GM18909 (cell line): ENCODE data around the gene ASF1B.

Experiments
- ATAC-seq: cut with Tn5 transposase; IDR thresholded peaks from one replicate; pipeline ENCODE4 v1.9.1; 2021; ENCODE audit warnings: mild to moderate bottlenecking; ENCODE audit not compliant: unreplicated experiment, poor library complexity

The ASF1B gene

DNA sequence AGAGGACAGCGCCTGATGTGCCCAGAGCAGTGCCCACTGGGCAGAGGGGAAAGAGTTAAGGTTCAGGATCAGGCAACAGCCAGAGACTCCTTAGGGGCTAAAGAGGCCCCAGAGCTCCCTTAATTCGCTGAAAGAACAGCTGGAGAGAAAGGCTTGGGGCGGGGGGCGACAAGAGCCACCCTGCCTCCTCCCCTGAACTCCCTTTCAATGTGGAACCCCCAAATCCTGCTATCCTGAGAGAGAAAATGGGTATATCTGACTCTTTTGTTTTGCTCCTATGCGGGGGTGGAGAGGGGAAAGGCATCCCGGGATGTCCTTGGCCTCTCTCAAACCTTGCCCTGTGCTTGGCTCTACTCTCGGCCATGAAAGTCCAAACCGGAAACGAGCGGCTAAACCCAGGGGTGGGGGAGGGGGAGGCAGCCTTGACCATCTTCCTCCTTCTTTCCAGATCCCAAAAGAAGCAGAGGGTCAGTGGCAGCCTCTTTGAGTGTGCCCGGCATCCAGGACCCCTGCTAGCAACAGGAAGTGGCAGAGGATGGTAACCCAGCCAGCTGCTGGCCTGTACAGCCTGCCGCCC, 23.5 kb downstream of the ASF1B start:
- no peak for ATAC-seq

DNA sequence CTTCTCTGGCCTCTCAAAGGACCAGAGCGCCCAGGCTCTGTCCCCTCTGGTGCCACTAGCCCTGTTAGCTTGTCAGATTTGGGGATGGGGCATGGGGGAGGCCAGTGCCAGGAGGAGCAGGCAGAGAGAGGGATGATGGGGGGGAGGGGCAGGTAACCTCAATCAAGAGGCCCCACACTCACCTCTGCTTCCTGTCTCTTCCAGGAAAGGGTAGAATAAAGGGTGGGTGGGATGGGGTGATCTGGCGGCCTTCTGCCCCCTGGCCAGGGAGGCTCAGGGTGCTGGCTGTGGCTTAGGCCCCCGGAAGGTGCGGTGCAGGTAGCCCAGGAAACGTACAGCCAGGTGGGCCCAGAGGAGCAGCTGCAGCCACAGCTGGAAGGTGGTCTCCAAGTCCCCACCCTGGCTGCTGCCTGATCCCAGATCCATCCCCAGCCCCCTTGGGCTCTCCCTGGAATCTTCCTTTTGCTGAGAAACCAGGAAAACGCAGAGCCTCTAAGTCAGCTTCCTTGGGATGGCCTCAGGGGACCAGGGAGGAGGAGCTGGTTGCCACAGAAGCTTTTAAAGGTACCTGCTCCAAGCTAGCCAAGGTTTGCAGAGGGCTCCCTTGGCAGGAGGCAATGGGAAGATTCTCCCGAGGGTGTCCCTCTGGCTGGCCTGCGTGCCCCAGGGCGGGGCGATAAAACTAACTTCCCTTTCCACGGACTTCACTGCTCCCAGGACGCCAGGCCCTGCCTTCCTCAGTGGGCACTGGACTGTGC, 24.2 kb downstream of the ASF1B start:
- no peak for ATAC-seq

DNA sequence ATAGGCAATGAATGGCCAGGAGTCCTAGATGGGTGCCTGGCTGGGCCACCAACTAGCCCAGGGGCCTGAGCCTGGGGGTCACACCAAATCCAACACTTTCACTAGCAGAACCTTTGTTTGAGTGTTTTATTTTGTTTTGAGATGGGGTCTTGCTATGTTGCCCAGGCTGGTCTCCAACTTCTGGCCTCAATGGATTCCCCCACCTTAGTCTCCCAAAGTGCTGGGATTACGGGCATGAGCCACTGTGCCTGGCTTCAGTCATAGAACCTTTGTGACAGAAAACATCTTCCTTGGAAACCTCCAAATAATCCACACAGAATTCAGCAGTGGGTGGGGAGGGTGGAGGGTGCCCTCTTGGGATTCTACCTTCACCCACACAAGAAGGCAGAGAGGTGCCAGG, 24.9 kb downstream of the ASF1B start:
- ATAC-seq: no peak

DNA sequence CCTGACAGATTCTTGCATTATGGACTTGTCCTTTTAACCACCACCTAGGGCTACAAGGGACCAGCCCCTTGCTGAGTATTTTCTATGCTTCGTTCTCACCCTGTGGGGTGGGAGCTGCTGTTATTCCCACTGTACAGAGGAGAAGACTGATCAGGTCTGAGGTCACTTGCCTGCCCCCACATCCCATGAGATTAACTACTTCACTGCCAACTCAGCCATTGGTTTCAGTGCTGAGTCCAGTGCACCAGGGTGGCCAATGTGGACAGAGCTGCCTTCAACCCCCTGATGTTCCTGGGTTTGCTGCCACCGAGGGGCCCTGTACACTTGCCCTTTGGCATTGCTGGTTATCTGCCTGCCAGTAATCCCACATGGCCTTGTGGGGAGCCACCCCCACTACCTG, 25.7 kb downstream of the ASF1B start:
- no peak for ATAC-seq

DNA sequence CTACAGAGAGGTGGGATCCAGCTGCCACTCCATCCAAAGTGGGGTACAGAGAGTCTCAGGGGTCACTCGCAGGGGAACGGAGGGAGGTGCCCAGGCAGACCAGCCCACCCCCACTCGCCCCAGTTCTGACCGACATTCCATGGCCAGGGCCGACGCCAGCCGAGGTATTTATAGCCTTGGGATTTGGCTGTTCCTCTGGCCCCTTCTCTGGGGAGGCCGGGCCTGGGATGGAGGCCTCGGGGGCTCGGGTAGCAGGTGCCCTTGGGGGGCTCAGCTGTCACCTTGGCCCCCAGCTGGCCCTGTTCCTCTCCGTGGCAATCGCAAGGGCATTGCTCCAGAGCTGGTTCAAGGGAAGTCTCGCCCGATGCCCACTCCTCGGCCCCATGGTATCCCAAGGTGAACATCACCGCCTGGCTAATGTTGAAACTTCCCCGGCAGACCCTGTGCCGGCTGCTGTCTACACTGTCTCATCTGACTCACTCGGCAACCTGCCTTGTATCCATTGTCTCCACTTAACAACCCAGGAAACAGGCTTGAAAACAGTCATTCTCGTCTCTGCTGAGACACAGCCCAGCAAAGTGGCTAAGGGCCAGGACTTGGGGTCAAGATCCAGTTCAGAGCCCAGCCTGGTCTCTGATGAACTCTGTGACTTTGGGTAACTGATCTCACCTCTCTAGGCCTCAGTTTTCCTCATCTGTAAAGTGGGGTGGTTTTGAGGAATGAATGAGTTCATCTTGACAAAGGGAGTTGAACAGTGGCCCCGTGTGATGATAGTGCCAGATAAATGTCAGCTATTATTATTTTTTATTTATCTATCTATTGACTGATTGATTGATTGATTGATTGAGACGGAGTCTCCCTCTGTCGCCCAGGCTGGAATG, 28.6 kb downstream of the ASF1B start:
- ATAC-seq: no peak

DNA sequence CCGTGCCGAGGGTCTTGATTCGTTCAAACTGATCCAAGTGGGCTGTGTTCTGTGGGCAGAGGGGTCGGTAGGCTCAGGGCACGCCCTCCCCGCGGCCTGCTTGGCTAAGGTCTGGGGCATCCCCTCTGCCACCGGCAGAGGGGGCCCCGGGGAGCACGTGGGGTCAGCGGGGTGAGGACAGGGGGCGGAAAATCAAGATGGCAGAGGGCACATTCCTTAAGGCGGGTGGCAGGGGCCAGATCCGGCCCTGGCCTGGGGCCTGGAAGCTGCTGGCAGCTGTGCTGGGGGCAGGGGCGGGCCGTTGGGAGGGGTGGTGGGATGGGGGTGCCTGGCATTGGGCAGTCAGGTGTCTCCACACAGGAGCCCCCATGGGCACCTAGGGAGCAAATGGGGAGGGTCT, 29.5 kb downstream of the ASF1B start:
- ATAC-seq: no peak

DNA sequence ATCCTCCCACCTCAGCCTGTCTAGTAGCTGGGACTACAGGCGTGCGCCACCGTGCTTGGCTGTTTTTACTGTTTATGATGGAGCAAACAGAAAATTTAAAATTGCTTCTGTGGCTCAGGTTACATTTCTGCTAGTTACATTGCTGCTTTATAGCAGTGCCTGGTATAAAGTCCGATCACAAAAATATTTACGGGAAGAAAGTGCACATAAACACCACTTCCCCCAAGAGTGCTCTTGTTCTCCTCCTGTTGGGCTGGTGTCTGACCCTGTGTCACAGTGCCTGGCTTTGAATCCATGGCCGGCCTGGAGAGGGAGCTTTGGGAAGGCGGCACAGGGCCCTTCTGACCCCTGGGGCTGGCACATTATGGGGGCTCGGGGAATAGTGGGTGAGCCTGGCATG, 30.7 kb downstream of the ASF1B start:
- no peak for ATAC-seq

DNA sequence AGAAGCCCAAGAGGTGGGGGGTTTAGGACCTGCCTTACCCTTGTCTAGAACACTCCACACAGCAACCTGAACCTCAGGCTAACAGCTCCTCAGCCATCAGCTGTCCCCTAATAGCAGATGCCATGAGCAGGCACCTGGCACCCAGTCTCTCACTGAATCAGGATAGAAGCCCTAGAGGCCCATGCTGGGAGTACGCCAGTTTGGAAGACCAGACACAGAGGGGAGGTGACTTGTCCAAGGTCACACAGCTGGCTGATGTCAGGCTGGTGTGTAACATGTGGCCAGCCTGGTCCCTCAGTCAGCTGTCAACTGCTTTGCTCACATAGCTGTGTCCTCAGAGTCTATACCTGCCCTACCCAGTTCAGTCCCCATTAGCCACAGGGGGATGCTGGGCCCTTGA, 33.1 kb downstream of the ASF1B start:
- ATAC-seq: no peak

DNA sequence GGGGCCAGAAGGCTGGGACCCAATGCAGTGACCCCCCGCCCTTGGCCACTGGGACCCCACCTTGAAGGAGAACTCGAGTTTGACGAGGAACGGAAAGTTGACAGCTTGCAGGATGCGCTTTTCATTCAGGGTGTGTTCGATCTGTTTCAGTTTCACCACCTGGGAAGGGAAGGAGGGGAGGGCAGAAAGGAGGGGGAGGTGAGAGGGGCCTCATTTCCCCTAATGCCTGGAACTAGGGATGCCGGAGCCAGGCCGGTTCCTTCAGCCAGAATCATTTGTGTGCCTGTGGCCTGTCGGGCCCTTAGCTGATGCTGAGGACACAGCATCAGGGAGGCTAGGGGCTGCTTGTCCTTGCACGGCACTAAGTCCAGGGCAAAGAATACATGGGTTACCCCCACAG, 33.6 kb downstream of the ASF1B start:
- no peak for ATAC-seq

DNA sequence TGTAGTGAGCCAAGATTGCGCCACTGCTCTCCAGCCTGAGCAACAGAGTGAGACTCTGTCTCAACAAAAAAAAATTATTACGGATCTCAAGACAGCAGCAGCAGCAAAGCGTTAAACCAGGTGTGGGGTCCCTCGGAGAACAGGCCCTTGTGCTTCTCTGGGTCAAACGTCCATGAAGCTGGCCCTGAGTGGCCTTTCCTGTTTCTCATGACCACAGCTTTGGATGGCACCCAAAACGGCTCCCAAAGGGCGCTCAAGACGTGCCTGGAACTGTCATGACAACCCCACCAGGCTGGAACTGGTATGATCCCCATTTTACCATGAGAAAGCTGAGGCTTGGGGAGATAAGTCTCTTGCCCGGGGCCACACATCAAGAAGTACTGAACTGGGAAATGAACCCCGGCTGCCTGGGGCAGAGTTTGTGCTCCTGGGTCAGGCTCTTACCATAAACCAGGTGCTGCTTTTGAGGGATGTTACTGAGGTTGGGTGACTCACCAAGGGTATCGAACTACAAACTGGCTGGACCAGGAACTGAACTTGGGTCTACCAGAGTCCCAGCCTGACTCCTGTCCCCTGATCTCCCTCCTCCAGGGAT, 34.2 kb downstream of the ASF1B start:
- no peak for ATAC-seq

DNA sequence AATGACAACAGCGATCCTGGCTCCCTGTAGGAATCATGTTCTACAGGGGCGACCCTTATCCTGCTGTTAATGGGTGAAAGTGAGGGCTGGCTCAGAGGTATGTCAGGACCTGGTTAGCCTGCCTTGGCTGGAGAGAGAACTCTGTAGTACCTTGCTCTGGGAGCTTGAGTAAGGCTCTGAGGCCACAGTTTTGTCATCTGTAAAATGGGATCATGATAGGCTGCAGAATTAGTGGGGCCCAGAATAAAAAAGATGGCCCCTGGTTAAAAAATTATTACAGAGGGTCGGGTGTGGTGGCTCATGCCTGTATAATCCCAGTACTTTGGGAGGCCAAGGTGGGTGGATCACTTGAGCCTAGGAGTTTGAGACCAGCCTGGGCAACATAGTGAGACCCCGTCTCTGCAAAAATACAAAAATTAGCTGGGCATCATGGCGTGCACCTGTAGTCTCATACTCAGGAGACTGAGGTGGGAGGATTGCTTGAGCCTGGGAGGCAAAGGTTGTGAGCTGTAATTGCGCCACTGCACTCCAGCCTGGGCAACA, 35.3 kb downstream of the ASF1B start:
- ATAC-seq: no peak

DNA sequence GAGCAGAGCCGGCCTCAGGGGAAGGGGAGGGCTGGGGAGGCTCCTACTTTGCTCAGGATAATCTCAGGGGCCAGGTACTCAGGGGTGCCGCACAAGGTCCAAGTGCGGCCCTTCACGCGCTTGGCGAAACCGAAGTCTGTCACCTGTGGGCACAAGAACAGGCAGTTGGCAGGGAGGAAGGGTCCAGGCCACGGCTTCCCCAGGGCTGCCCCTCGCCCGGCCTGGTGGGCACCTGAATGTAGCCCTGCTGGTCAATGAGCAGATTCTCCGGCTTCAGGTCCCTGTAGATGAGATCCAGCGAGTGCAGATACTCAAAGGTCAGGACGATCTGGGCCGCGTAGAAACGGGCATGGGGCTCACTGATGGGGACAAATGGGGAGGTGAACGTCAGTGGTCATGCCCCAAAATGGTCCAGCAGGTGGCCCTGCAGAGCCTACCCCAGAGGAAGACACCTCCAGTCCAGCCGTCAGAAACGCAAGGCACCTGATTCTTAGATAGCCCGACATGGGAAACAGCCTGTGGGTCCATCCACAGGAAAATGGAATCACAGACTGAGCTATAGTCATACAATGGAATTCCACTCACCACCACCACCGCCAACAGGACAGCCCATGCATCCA, 38.7 kb downstream of the ASF1B start:
- no peak for ATAC-seq

DNA sequence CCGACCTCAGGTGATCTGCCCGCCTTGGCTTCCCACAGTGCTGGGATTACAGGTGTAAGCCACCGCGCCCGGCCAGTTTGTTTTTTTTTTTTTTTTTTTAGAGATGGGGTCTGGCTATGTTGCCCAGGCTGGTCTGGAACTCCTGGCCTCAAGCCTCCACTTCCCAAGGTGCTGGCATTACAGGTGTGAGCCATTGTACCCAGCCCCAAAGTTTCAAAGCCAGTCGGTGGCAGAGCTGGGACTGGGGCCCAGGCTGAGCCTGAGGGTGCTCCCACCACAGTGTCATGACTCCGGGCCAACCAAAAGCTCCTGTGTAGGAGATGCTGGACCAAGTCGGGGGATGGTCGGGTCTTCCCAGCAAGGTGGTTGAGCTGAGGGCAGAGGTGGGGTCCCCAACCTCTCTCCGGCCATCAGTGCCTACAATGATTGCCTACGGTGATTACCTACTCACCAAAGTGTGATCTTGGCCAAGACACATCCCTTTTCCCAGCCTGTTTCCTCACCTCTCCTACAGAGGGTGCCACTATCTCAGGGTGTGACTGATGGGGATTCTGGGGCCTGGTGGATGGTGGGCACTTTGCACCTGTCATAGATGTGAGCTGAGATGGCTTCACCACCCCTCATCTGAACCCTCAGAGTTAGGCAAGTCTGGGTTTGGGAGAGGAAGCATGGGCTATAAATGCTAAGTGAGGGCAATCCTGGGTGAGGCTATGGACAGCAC, 40.0 kb downstream of the ASF1B start:
- no peak for ATAC-seq

DNA sequence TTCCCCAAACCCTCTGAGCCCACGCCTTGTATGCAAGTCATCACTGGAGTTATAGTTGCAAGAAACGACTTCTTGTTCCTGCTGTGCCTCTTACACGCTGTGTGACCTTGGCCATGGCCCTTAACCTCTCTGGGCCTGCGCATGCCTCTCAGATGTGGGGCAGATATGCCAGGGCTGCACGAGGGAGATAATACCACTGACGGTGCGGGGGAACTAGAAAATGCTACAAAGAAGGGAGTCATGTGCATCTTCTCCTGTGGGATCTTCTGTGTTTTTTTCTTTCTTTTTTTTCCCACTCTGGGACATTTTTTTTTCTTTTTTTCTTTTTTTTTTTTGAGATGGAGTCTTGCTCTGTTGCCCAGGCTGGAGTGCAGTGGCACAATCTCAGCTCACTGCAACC, 41.5 kb downstream of the ASF1B start:
- no peak for ATAC-seq

DNA sequence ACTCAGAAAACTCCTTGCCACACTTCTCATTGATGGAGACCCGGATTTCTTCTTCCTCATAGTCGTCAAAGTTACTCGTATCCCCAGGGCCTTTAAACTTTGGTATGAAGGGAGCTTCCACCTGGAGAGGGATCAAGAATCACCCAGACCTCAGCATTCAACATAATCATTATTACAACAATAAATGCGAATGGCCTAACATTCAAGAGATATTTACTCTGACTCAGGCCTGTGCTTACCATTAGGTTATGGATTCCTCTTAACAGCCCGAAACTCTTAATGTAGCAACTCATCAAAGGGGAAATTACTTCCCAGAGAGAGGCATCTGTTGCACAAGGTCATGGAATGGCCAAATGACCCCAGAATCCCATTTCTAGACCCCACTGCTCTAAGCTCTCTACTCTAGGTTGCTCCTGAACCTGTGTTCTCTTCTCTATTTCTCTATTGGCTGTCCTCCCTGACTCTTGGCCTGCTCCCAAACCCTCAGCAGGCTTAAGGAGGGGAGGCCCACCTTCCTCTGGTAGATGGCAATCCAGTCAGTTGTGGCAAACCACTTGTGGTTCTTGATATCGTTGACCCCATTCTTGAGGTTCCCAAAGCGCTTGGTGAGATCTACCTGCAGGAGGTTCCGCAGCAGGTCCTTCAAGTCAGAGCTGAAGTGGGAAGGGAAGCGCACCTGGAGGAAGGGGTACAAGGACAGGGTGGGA, 43.1 kb downstream of the ASF1B start:
- ATAC-seq: no peak

DNA sequence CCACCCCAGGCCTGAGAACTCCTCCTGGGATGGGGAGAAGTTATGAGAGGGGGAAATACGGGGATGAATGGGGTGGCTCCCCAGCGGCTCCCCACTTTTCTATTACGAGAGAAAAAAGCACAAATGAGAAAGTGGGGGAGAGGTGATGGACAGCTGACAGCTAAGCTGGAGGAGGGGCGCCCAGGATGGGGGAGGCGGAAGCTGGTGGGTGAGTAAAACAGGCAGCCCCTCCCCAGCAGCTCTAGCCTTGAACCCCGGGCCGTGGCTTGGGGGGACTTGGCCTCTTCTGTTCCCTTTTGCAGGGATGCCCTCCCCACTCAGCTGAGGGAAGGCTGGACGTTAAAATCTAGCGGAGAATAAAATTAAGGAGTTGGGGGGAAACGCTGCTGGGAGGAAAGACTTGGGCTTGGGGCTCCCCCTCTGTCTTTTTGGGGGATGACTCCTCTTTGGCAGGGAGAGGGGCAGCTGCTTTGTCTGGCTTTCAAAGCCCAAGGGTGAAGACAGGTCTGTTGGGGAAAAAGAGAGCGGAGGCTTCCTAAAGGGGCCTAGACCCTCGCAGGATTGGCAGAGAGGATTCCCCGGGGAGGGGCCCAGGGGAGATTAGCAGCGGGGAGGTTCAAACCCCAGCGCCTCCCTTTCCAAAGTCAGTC, 44.5 kb downstream of the ASF1B start:
- peak; percentile 22 for ATAC-seq

DNA sequence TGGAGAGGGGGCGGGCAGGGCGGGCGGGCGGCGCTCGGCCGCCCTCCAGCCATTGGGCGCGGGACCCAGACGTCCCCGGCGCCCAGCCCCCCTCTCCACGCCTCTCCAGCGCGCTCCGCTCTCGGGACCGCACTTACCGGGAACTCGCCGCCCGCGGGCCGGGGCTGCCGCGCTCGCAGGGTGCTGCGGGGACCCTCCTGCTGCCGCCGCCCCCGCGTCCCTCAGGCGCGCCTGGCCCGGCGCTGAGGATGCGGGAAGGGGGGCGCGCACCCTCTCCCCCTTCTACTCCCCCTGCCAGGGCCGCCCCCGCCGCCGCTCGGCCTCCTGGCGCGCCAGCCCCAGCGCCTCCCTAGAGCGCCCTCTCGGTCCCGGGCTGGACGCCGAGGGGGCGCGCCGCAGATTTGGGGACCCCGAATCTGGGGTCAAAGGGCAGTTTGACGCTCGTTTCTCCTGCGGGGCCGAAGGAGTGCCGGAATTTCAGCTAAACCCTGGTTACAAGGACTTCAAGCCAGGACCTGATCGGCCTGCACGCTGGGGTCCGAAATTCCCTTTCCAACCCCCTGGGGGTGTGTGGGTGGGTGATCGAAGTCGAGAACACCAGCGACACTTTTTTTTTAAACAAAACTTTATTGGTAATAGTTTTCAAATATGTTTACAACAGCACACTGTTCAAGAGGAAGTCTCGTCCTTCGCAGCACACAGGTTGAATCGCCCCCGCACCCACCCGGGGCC, 45.1 kb downstream of the ASF1B start:
- peak; percentile 58 for ATAC-seq

DNA sequence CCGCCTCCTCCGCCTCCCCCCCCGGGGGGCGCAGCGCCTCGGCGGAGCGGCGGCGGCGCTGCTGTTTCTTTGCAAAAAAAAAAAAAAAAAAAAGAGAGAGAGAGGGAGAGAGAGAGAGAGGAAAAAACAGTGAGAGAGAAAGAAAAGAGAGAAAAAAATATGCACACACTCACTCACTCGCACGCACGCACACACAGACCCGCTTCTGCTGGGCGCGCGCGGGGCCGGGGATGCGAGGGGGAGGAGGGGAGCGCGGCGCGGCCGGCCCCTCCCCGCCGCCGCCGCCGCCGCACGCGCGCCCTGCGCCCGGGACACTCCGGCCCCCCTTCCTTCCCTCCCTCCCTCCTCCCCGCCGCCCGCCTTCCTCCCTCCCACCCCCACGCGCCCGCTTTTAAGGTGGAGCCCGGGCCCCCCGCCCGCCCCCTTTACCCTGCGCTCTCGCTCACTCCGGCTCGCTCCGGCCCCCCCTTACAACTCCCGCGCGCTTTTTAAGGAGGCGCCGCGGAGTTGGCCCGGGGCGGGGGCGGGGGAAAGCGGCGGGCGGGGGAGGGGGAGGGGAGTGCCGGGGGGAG, 45.8 kb downstream of the ASF1B start, which contains the start of gene SAMD1:
Gene SAMD1, minus strand, starts transcription at position 243 of the 572 bp plus-strand sequence.
- peak; percentile 47 for ATAC-seq
